T-helper 1 cell treated with Interleukin-12 subunit alpha and Interleukin-12 subunit beta and Interleukin-4 antibody, amounts not matched to agents 30 μg/mL and 1 μg/mL, for 36 hours (primary cell): ENCODE results near the gene PTPN4.

Experiments
- H3K27ac Mint-ChIP-seq: one replicate; pipeline ENCODE4 v1.8.0; 2021; ENCODE audit warnings: mild to moderate bottlenecking, mixed read lengths
- H3K27me3 Mint-ChIP-seq: one replicate; pipeline ENCODE4 v1.8.0; 2021; ENCODE audit warnings: low read depth, mixed read lengths
- H3K36me3 Mint-ChIP-seq: one replicate; pipeline ENCODE4 v1.8.0; 2021; ENCODE audit warnings: low read depth, mixed read lengths
- H3K4me1 Mint-ChIP-seq: one replicate; pipeline ENCODE4 v1.8.0; 2021; ENCODE audit warnings: low read depth, mixed read lengths
- H3K4me3 Mint-ChIP-seq: one replicate; pipeline ENCODE4 v1.8.0; 2021; ENCODE audit warnings: mild to moderate bottlenecking, moderate library complexity, mixed read lengths
- H3K9me3 Mint-ChIP-seq: one replicate; pipeline ENCODE4 v1.8.0; 2021; ENCODE audit warnings: mixed read lengths

Gene PTPN4

GRCh38 chr2:119929537-119929936 lies 169.8 kb downstream of the PTPN4 start:
- Mint-ChIP-seq H3K27me3 (no peaks in the 10 kb centered on the region), H3K9me3 (no peaks in the 10 kb centered on the region), H3K36me3 (peaks cover 29% of the 10 kb centered on the region), H3K27ac (peak overlapping the region; percentile 92), H3K4me3 (peak overlapping the region; percentile 67), H3K4me1 (peaks cover 40% of the 10 kb centered on the region)

- no peaks in the 10 kb centered on the region for H3K27me3 Mint-ChIP-seq
- H3K4me3 Mint-ChIP-seq = peak overlapping the region; percentile 56
- H3K4me1 Mint-ChIP-seq = peaks cover 41% of the 10 kb centered on the region
- peaks cover 50% of the 10 kb centered on the region for H3K36me3 Mint-ChIP-seq
- no peak overlapping the region for H3K27ac Mint-ChIP-seq
- peaks cover 15% of the 10 kb centered on the region for H3K9me3 Mint-ChIP-seq
These were observed 173.1 kb downstream of the PTPN4 start for GRCh38 chr2:119932809-119933208.

GRCh38 chr2:119934319-119934718 lies 174.6 kb downstream of the PTPN4 start:
- Mint-ChIP-seq H3K9me3 (peaks cover 15% of the 10 kb centered on the region), H3K27me3 (no peaks in the 10 kb centered on the region), H3K27ac (no peak overlapping the region), H3K4me3 (no peak overlapping the region), H3K4me1 (peaks cover 33% of the 10 kb centered on the region), H3K36me3 (peaks cover 51% of the 10 kb centered on the region)

GRCh38 chr2:119937680-119938079 lies 178.0 kb downstream of the PTPN4 start:
- no peak overlapping the region for H3K27ac Mint-ChIP-seq
- H3K9me3 Mint-ChIP-seq = peaks cover 15% of the 10 kb centered on the region
- peaks cover 44% of the 10 kb centered on the region for H3K36me3 Mint-ChIP-seq
- H3K4me3 Mint-ChIP-seq = no peak overlapping the region
- no peaks in the 10 kb centered on the region for H3K27me3 Mint-ChIP-seq
- peaks cover 22% of the 10 kb centered on the region for H3K4me1 Mint-ChIP-seq

GRCh38 chr2:119939915-119940314 lies 180.2 kb downstream of the PTPN4 start:
- Mint-ChIP-seq H3K4me1 (peaks cover 24% of the 10 kb centered on the region), H3K9me3 (peaks cover 15% of the 10 kb centered on the region), H3K4me3 (no peak overlapping the region), H3K27ac (no peak overlapping the region), H3K36me3 (peaks cover 43% of the 10 kb centered on the region), H3K27me3 (no peaks in the 10 kb centered on the region)

- peaks cover 19% of the 10 kb centered on the region for H3K4me1 Mint-ChIP-seq
- peaks cover 9% of the 10 kb centered on the region for H3K9me3 Mint-ChIP-seq
- H3K27me3 Mint-ChIP-seq = no peaks in the 10 kb centered on the region
- H3K27ac Mint-ChIP-seq = no peak overlapping the region
- no peak overlapping the region for H3K4me3 Mint-ChIP-seq
- H3K36me3 Mint-ChIP-seq = peaks cover 42% of the 10 kb centered on the region
These were observed 181.1 kb downstream of the PTPN4 start for GRCh38 chr2:119940856-119941255.

GRCh38 chr2:119941388-119941787 lies 181.7 kb downstream of the PTPN4 start:
- H3K27ac Mint-ChIP-seq = peak overlapping the region; percentile 57

GRCh38 chr2:119941981-119942513 lies 182.3 kb downstream of the PTPN4 start:
- peaks cover 17% of the 10 kb centered on the region for H3K4me1 Mint-ChIP-seq

More at GRCh38 chr2:119941388-119941787, 181.7 kb downstream of the PTPN4 start:
- peaks cover 8% of the 10 kb centered on the region for H3K9me3 Mint-ChIP-seq
- no peak overlapping the region for H3K4me3 Mint-ChIP-seq
- peaks cover 18% of the 10 kb centered on the region for H3K4me1 Mint-ChIP-seq
- H3K27me3 Mint-ChIP-seq = no peaks in the 10 kb centered on the region
- H3K36me3 Mint-ChIP-seq = peaks cover 37% of the 10 kb centered on the region

GRCh38 chr2:119943058-119943457 lies 183.3 kb downstream of the PTPN4 start:
- H3K4me1 Mint-ChIP-seq = peaks cover 18% of the 10 kb centered on the region
- H3K4me3 Mint-ChIP-seq = no peak overlapping the region
- H3K9me3 Mint-ChIP-seq = peaks cover 3% of the 10 kb centered on the region
- H3K36me3 Mint-ChIP-seq = peaks cover 32% of the 10 kb centered on the region
- H3K27me3 Mint-ChIP-seq = no peaks in the 10 kb centered on the region
- H3K27ac Mint-ChIP-seq = no peak overlapping the region

More at GRCh38 chr2:119941981-119942513, 182.3 kb downstream of the PTPN4 start:
- no peaks in the 10 kb centered on the region for H3K27me3 Mint-ChIP-seq
- no peak overlapping the region for H3K4me3 Mint-ChIP-seq
- no peak overlapping the region for H3K27ac Mint-ChIP-seq
- H3K36me3 Mint-ChIP-seq = peaks cover 32% of the 10 kb centered on the region
- H3K9me3 Mint-ChIP-seq = peaks cover 3% of the 10 kb centered on the region

GRCh38 chr2:119947535-119947934 lies 187.8 kb downstream of the PTPN4 start:
- H3K4me1 Mint-ChIP-seq = peaks cover 14% of the 10 kb centered on the region
- peaks cover 43% of the 10 kb centered on the region for H3K36me3 Mint-ChIP-seq
- H3K27me3 Mint-ChIP-seq = no peaks in the 10 kb centered on the region
- no peak overlapping the region for H3K4me3 Mint-ChIP-seq
- H3K9me3 Mint-ChIP-seq = peaks cover 3% of the 10 kb centered on the region
- H3K27ac Mint-ChIP-seq = no peak overlapping the region

GRCh38 chr2:119950966-119951365 lies 191.2 kb downstream of the PTPN4 start:
- Mint-ChIP-seq H3K27me3 (no peaks in the 10 kb centered on the region), H3K36me3 (peaks cover 48% of the 10 kb centered on the region), H3K4me1 (peaks cover 5% of the 10 kb centered on the region), H3K27ac (no peak overlapping the region), H3K9me3 (no peaks in the 10 kb centered on the region), H3K4me3 (no peak overlapping the region)

- H3K4me3 Mint-ChIP-seq = no peak overlapping the region
- no peaks in the 10 kb centered on the region for H3K9me3 Mint-ChIP-seq
- H3K27ac Mint-ChIP-seq = no peak overlapping the region
- peaks cover 52% of the 10 kb centered on the region for H3K36me3 Mint-ChIP-seq
- H3K4me1 Mint-ChIP-seq = peaks cover 4% of the 10 kb centered on the region
- H3K27me3 Mint-ChIP-seq = no peaks in the 10 kb centered on the region
These were observed 199.0 kb downstream of the PTPN4 start for GRCh38 chr2:119958670-119959268.

GRCh38 chr2:119960821-119961220 lies 201.1 kb downstream of the PTPN4 start:
- Mint-ChIP-seq H3K9me3 (no peaks in the 10 kb centered on the region), H3K4me3 (no peak overlapping the region), H3K4me1 (peaks cover 4% of the 10 kb centered on the region), H3K27me3 (no peaks in the 10 kb centered on the region), H3K36me3 (peaks cover 55% of the 10 kb centered on the region), H3K27ac (no peak overlapping the region)

- no peaks in the 10 kb centered on the region for H3K27me3 Mint-ChIP-seq
- no peak overlapping the region for H3K4me3 Mint-ChIP-seq
- peaks cover 4% of the 10 kb centered on the region for H3K9me3 Mint-ChIP-seq
- H3K4me1 Mint-ChIP-seq = no peaks in the 10 kb centered on the region
- peaks cover 3% of the 10 kb centered on the region for H3K36me3 Mint-ChIP-seq
- H3K27ac Mint-ChIP-seq = no peak overlapping the region
These were observed 222.2 kb downstream of the PTPN4 start for GRCh38 chr2:119981896-119982295.

- no peaks in the 10 kb centered on the region for H3K4me1 Mint-ChIP-seq
- no peak overlapping the region for H3K4me3 Mint-ChIP-seq
- no peaks in the 10 kb centered on the region for H3K27me3 Mint-ChIP-seq
- H3K27ac Mint-ChIP-seq = no peak overlapping the region
- H3K36me3 Mint-ChIP-seq = peaks cover 3% of the 10 kb centered on the region
- H3K9me3 Mint-ChIP-seq = peaks cover 4% of the 10 kb centered on the region
These were observed 222.8 kb downstream of the PTPN4 start for GRCh38 chr2:119982506-119982905.
